ENCODE measurements around the gene ALDH18A1.

Gene ALDH18A1

DNA sequence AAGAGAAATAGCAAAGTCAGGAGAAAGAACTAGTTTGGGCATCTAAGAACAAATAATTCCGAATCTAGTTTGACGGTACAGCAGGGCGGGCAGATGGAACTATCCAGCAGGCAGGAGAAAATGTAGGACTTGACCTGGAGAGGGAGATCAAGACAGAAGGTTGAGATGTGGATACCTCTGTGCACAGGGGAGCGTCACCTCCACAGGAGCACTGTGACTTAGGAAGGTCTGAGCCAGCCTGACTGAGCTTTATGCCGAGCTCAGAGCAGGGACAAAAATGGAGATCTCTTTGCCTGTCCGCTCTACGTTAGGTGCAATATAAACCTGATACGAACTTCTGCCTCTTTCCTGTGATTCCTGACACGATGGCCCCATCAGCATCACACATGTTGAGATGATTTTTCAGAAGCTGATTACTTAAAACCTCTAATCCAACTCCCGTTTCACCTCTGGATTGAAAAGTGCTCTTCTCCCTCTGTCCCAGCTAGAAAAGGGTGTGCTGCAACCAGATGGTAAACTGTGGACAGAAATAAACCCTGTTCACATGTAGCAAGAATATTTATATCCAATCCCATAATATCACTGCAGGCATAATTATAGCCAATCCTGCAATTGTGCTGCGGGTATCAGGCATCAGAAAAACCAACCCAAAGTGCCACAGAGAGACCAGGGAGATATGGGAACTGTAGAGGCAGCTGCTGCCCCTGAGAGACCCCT, 81.7 kb downstream of the ALDH18A1 start:
- DNase-seq: no peak

DNA sequence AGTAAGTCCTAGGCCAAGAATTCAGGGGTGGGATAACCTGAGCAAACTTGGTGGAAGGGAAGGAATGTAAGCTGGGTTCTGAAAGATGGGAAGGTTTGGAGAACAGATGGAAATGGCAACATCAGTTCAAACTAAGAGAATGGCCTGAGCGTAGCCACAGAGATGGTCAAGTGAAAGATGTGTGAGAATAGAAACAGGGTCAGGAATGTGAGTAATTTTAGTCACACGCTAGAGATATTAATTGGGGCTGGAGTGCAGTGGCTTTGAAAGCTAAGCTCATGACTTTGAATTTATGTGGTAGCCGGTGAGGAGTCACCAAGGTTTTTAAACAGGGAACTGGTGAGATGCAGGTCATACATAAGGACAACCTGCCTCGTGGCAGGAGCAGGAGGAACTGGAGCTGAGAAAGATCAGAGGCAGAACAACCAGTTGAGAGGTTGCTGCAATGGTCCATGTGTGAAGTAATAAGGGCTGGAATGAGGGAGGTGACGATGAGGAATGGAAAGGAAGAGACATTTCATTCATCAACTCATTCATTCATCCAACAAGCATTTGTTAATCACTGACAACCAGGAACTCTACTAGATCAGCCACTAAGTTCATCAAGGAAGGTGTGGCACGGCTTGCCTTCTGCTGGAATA, 82.4 kb downstream of the ALDH18A1 start:
- DNase-seq: no peak

DNA sequence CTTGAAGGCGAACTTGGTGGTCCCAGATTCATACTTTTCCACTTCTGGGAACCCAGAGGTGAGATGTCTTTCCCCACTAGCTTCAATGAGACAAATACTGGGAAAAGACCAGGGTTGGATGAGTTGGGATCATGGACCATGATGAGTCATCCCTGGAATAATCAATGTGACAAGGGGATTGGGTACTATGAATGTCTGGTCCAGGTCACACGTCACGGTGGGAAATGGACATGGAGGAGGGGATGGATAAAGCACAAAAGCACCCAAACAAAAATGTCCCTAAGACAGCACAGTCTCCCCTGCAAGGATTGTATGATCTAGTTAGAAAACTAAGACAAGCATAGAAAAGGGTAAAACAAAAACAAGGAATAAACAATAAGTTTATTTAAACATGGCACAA, 83.0 kb downstream of the ALDH18A1 start:
- no peak for DNase-seq

DNA sequence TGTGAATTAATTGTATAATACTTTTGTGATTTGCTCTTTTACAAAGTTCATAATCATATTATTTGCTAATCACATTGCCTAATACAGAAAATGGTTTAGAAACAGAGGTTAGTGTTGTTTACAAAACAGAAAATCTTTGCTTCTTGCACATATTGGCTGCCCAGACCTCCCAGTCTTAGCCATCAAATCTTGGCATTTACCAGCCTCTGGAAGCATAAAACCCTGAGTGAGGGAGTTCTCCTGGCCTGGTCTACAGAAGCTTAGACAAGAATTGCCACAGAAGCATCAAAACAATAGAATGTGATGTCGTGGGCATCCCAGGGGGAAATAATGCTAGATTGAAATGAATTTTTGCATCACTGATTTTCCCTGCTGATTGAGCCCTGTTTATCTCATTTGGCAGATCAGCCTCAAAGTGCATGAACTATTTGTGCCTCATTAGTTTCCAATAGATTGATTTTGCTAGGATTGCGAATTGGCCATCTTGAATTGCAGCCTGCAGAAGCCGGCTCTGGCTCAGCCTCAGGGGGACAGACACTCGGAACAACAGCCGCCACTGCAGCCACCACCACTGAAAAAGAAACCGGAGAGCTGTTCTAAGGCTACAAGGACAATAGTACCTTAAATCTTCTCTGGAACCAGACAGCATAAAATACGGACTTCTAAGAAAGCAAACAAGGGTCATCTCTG, 84.2 kb downstream of the ALDH18A1 start:
- DNase-seq: no peak

DNA sequence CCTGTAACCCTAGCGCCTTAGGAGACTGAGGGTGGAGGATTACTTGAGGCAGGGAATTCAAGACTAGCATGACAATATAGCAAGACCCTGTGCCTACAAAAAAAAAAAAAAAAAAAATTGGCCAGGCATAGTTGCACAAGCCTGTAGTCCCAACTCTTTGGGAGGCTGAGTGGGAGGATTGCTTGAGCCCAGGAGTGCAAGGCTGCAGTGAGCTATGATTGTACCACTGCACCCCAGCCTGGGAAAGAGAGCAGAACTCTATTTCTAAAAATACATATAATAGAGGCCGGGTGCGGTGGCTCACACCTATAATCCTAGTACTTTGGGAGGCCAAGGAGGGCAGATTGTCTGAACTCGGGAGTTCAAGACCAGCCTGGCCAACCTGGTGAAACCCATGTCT, 85.1 kb downstream of the ALDH18A1 start:
- no peak for DNase-seq

DNA sequence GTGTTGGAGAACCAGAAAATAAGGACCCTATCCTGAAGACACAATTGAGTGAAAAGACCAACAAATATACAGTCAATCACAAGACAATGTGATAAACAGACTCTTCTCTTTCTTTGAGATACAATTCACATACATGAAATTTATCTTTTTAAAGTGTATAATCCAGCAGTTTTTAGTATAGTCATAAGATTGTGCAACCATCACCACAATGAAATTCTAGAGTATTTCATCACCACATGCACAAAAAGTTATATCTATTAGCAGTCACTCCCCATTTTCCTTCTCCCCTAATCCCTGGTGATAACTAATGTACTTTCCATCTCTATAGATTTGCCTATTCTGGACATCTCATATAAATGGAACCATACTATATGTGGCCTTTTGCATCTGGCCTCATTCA, 87.1 kb downstream of the ALDH18A1 start:
- no peak for DNase-seq

DNA sequence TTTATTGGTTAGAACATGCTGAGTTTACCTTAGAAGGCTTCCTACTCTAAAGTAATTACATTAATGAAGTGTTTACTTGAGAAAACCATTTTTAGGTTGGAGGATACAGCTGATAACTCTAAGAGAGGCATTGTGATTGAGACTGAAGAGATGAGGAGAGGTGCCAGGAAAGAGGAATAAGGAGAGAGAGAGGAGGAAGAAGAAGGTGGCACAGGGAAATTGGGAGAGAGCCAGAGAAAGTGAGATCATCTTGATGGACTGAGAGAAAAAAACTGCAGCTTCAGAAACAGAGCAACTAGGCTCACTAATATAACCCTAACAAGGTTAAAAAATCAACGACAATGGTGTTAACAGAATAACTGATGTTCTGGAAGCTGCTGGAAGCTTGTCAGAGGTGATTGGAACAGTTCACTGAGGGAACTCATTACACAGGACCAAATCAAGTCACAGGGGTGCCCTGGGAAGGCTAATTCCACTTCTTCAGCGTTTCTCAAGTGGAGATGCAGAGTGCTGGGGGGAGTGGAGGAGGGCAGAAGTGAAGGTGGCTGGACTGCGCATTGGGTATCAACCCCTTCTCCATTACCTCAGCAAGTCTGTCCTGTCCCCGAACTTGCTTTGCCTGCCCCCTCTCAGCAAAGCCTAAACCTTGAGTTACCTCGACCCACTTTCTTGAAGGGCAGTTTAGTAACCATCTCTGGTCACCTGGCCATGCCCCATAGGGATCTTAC, 88.4 kb downstream of the ALDH18A1 start:
- no peak for DNase-seq

DNA sequence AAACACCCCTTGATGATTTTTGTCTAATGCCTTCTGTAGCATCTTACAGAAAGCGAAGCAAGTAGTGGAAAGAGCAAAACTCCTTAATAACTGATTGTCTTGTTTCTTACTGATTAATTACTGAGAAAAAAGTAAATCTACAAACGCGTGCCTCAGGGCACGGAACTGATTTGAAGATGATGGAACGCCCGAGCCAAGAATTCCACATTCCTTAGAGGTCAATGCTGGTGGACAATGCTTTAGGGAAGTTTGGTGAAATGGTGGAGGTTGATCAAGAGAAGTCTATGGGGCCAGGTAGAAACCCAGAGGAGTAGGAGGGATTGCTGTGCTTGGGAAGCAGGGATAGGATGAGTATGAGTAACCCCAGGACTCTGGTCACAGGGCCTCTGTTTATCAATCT, 90.4 kb downstream of the ALDH18A1 start:
- no peak for DNase-seq

DNA sequence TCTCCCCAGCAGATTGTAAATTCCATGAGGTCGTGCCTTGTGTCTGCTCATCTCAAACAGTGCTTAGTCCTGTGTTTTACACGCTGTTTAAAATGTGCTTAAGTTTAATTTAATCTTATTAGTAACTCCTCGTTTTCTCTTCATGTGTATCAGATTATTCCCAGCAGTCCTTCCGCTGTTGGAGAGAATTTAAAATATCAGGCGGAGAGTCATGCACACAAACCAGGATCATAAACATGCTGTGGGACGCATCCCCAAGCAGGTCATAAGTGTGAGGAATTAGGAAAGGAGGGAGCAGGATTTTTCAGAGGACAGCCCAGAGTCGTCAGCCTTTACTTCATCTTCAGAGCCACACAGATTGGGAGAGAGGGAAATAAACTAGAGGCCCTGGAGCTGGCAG, 91.2 kb downstream of the ALDH18A1 start:
- DNase-seq: no peak

DNA sequence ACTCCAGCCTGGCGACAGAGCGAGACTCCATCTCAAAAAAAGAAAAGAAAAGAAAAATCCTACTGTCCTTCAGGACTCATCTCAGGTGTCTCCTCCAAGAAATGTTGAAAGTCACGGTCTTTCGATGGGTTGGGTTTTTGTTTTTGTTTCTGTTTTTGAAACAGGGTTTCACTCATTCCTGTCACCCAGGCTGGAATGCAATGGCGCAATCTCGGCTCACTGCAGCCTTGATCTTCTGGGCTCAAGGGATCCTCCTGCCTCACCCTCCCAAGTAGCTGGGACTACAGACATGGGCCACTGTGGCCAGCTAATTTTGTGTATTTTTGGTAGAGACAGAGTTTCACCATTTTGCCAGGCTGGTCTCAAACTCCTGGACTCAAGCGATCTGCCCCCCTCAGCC, 92.2 kb downstream of the ALDH18A1 start:
- no peak for DNase-seq

DNA sequence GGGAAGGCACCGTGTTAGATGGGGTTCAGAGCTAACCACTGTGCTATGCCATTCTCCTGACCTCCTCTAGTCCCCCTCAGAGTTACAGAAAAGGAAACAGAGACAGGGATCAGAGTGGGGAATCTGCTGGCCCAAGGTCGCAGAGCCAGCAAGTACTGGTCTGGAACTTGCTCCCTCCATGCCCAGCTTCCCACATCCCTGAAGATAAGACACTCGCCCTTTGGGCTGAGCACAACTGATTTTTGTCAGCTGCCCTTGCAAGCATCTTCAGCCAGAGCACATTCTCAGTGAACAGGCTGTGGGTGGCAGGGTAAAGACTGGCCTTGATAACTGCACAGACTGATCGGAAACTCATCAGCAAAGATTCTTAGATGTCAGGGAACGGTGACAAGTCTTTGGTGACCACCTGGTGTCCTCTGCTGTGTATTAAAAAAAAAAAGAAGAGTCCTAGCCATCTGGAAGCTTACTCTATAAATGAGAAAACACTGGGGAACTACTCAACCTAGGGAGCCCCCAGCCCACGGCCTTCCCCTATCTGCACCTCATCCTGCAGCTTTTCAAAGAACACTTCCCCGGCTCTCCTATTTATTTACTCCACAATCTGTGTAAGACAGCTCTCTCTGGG, 94.1 kb downstream of the ALDH18A1 start:
- no peak for DNase-seq

DNA sequence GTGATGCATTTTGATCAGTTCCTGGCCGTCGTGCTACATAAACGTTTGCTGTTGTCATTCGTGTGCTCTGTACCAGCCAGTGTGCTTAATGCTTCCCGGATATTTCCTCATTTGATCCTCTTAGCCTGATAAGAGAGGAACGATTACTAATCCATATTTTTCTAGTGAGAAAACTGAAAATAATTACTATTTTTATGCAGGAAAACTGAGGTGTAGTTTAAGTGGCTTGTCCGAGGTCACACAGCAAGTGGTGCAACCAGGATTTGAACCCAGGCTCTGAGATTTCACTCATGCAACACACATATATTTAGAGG, 94.7 kb downstream of the ALDH18A1 start:
- no peak for DNase-seq

DNA sequence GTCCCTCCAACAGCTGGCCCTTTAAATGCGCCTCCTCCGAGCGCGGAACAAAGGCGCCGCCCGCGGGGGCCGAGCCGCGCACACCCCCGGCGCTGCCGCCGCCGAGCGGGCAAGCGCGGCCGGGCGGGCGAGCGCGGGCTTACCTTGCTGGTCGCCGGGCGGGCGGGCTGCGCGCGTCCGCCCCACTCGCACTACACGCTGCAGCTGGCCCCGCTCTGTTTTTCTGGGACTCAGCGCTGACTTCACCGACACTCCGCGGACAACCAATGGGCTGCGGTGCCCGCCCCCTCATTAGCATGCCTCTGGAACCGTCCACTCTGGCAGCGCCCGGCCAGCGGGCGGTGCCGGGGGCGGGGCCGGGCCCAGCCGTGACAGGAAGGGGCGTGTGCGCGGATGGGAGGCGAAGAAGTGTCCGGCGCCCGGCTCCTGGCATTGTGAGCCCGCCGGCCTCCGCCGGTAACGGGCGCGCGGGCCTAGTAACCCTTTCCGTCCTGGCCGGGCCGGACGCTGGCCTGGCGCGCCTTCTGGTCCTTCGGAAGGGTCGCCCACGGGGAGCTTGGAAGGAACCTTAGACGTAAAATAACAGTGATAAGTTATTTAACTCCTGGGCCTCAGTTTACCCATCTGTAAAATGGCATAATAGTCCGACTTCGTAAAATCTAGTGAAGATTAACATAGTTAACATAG, 95.2 kb downstream of the ALDH18A1 start, which contains the start of gene SORBS1:
TSS of gene SORBS1 (minus strand) at position 195 of the 687 bp plus-strand sequence. CDS start 120,236 bp downstream, outside the sequence.
- DNase-seq: peak; percentile 70 to 72

DNA sequence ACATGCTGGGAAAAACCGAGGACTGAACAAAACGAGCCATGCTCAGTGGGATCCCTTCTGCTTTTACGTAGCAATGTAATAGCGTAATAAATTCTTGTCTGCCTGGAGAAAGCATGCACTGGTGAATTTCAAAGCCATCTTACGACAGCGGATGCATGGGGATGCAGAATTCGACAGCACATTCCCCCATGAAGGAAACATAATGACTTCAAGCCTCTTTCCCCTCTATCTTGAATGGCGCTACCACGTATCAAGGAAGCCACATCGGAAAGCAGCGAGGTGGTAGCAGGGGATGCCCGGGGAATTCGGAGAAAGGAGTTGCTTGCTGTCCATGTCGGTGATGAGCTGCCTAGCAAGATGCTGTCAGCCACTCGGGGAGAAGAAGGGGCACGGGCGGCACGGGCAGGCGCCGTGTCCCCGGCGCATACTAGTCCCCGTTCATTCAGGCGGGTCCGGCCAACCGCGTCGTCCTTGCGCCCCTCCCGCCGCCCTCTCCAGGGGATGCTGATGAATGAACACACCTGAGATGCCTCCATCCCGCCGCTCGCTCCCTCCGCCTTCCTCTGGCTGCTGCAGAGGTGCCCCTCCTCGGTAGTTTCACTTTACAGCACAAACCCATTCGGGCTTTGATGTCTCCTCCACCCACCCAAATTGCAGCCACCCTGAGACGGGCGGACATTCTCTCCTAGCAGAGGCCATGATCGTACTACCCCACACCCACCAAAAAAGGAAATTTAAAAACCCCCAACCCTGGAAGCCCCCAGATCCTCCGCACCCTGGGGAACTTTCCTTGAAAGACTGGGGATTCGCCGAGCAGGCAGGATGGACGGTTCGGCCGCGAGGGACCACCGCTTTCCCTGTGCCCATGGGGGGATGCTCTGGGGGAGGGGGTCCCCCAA, 96.0 kb downstream of the ALDH18A1 start:
- peak; percentile 30 to 36 for DNase-seq

DNA sequence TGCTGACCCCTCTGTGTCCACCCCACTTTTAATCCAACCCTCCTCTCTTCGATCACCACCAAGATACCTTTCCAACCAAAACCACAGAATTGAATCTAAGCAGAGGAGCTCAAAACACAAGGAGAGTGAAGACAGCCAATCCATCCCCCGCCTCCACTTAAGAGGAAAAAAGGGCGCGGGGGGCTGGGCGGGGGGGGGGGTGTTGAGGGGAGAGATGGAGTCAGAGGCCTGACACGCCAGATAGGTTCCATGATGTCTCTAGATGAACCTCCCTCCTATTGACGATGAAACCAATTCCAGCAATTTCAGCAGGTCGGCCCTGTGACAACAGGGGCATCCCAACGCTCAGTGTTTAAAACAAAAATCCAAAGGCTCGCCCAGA, 96.6 kb downstream of the ALDH18A1 start:
- no peak for DNase-seq

DNA sequence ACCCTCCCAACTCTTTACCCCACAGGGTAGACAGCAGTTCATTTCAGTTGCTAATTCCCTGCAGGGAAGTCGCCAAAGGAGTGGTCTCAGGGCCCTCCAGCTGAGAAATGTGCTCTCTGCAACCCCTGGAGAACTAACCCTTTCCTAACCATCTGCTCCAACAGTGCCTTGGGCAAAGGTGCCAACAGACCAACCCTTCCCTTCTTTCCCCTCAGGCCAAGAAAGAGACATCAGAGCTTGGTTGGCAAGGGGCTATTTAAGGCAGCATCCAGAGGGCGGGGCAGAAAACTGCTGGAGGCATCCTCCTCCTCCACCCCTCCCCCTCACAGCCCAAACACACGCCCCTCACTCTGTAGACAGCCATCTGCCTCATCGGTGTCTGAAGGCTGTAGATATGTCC, 97.0 kb downstream of the ALDH18A1 start:
- DNase-seq: no peak

DNA sequence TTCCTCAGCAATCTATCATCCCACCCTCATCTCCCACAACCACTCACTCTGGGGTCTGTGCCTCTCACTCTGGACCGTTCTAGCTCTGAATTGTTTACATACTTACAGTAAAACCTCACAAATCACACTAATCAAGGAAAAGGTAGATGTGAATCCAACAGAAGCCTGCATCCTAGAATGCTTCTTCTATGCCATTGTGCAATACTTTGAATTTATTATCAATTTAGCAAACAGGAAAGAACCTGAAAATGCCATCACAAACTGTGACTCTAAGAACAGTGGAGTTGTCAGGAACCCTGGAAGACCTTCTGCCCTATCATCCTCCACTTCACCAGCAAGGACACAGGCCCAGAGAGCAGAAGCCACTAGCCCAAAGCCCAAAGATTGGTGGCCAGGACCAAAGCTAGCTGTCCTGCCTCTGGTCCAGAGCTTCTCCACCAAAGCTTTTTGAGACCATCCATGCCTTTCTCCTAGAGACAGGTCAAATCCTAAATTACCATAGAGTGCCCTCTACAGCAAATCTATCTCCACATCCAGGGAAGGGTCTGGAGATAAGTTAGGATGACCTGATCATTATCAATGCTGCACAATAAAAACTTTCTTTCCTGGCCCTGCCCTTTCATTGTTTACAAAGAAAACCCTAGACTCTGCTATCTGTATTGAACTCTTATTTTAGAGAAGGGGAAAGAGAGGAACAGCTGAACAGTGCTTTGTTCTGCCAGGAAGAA, 97.8 kb downstream of the ALDH18A1 start:
- no peak for DNase-seq

DNA sequence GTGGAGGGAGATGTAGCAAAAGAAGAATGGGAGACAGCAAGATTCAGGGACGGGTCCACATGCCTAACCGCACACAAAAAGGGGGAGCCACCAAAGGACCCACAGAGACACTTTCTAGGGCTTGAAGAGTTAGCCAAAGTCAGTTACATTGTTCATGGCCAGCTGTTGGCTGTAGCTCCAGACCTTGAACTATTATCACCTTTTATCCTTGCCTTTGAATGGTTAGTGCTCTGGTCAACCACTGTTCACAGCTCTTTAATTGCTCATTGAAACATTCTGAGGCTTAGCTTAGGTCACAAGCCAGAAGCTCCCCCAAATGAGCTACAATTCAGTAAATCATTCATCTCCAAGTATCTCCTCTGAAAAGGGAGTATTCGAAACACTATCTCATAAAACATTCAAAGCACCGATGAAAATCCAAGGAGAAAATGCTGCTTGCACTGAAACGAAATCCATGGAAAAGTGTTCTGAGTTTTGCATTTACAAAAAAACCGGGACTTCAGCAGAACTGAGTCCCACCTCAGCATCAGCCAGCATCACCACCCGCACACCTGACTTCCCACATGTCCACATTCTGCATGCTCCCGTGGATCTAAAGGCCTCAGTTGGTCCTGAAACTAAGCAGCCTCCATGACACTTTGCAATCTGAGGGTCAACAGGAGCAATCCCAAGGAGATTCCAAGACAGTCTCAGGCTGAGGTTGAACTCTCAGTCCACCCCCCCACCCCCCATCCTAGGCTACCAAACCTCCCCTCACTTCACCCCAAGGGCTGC, 99.3 kb downstream of the ALDH18A1 start:
- no peak for DNase-seq
